Upper lobe of left lung (tissue), 6 donors: ENCODE data around the gene DAZAP1. TPM values are rescaled to one million over a fixed set of nuclear protein-coding genes. Genes with fewer than 3 reads are reported as not detected.

Experiments
- ATAC-seq, 2 donors: fragments of 200-7000 bp; cut with Tn5 transposase; one replicate each; pipeline ENCODE4 v1.9.1; 2022; ENCODE audit warnings: mild to moderate bottlenecking in 2 of 2, moderate library complexity in 2 of 2; ENCODE audit not compliant: low FRiP score in 2 of 2
- DNase-seq, 2 donors: peaks; one replicate each; pipeline ENCODE4 v3.0.0-alpha.2; 2019 to 2020
- H3K27ac ChIP-seq, 4 donors: fragments of 200-600 bp; sonication (generic); one replicate each; pipeline ENCODE4 v1.5.1; 2016 to 2019
- H3K27me3 ChIP-seq, 4 donors: fragments of 200-600 bp; sonication (generic); one replicate each; pipeline ENCODE4 v1.5.1; 2017 to 2019
- H3K36me3 ChIP-seq, 4 donors: fragments of 200-600 bp; sonication (generic); one replicate each; pipeline ENCODE4 v1.5.1; 2016 to 2019
- H3K4me1 ChIP-seq, 4 donors: fragments of 200-600 bp; sonication (generic); one replicate each; pipeline ENCODE4 v1.5.1; 2018 to 2019
- H3K4me3 ChIP-seq, 4 donors: fragments of 200-600 bp; sonication (generic); one replicate each; pipeline ENCODE4 v1.5.1; 2017 to 2019; ENCODE audit warnings: mild to moderate bottlenecking in 2 of 4, moderate library complexity in 1 of 4
- H3K9me3 ChIP-seq, 4 donors: fragments of 200-600 bp; sonication (generic); one replicate each; pipeline ENCODE4 v1.5.1; 2018 to 2019
- CTCF ChIP-seq, 6 experiments: fragments of 450-650 bp in 4 of 6; fragments of 200-600 bp in 2 of 6; sonication (generic) in 2 of 6; IDR thresholded peaks; one replicate each; pipeline ENCODE4 v1.5.1; 2016 to 2019; ENCODE audit warnings: antibody characterized with exemption in 6 of 6
- EP300 ChIP-seq, 4 donors: sonication (generic); formaldehyde crosslinking; IDR thresholded peaks; one replicate each; pipeline ENCODE4 v1.5.1; 2017; ENCODE audit warnings: antibody characterized with exemption in 4 of 4, control low read depth in 2 of 4
- POLR2A ChIP-seq, 4 donors: fragments of 450-650 bp; IDR thresholded peaks; one replicate each; pipeline ENCODE4 v1.5.1; 2016 to 2017; ENCODE audit warnings: antibody characterized with exemption in 4 of 4, mild to moderate bottlenecking in 2 of 4
- POLR2AphosphoS5 ChIP-seq, 2 donors: sonication (generic); formaldehyde crosslinking; IDR thresholded peaks; one replicate each; pipeline ENCODE4 v1.5.1; 2017; ENCODE audit warnings: antibody characterized with exemption in 2 of 2
- WGBS, 2 donors: methylation state at CpG; one replicate each; pipeline ENCODE4 v1.1.5; 2017 to 2018; 5-methylcytosine and 5-hydroxymethylcytosine counted together
- total RNA-seq, 6 donors: library from RNA; depleted of rRNA in 4 of 6; stranded (reverse); fragments of >200 nt in 4 of 6; gene quantifications; one replicate each; pipeline versions ENCODE4 v1.1.0 to v1.2.1, GENCODE V29; 2016 to 2021
- donor health status: DM: no; HTN: no; CAD: no; lungs with moderate emphysema.
- donor health status: DM: no; HTN: yes; CAD: no; lungs with severe emphysema.

DAZAP1 gene
- total RNA-seq = 100 to 1,000 TPM in 1 of 6 donors, 10 to 100 TPM in 5; 38.9 to 107 (median 78.7) TPM

- 1% methylated on average over 15 of the region's 121 CpGs; no CpG with 5 or more reads in 1 of the 2 donors for WGBS, 2 donors
- H3K27ac ChIP-seq = peak within 1 kb of the TSS; percentile 95 to 98 (median 98)
- TF ChIP-seq POLR2AphosphoS5 (IDR thresholded peaks at IDR 0.05) (no peak), POLR2A (IDR thresholded peaks at IDR 0.05) (peak in 2 of 4 donors; percentile 32 to 33), EP300 (IDR thresholded peaks at IDR 0.05) (no peak), CTCF (IDR thresholded peaks at IDR 0.05) (no peak)
- ATAC-seq (peak in 1 of 2 donors; percentile 14), DNase-seq (peak in 1 of 2 donors; percentile 93)
- peak within 1 kb of the TSS; percentile 93 to 100 (median 98) for H3K4me3 ChIP-seq
- peaks cover 42 to 52% (median 45%) of the 10 kb centered on the region in 4 donors for H3K4me1 ChIP-seq
- H3K36me3 ChIP-seq = peaks cover 0 to 10% (median 3%) of the 10 kb centered on the region in 4 donors
- H3K27me3 ChIP-seq = peaks cover 0 to under 1% (median 0%) of the 10 kb centered on the region in 4 donors
- no peaks in the 10 kb centered on the region for H3K9me3 ChIP-seq
Measured at GRCh38 chr19:1407528-1408299, at the start of gene DAZAP1. Gene DAZAP1 (plus strand): TSS chr19:1407586. CDS start chr19:1407774, 188 bp downstream.

GRCh38 chr19:1360126-1360817, 47.1 kb upstream of the DAZAP1 start:
- Histone ChIP-seq H3K4me1 (peaks cover 16 to 48% (median 32%) of the 10 kb centered on the region in 4 donors), H3K36me3 (peaks cover 3 to 79% (median 32%) of the 10 kb centered on the region in 4 donors), H3K27me3 (no peaks in the 10 kb centered on the region), H3K9me3 (no peaks in the 10 kb centered on the region), H3K4me3 (peak overlapping the region in 2 of 4 donors; percentile 27 to 29), H3K27ac (peak overlapping the region; percentile 13 to 49 (median 31))
- 85 to 86% methylated on average over 25 to 30 of the region's 30 CpGs for WGBS, 2 donors
- DNase-seq = no peak
- no peak for ATAC-seq
- TF ChIP-seq POLR2AphosphoS5 (IDR thresholded peaks at IDR 0.05) (no peak), POLR2A (IDR thresholded peaks at IDR 0.05) (no peak), CTCF (IDR thresholded peaks at IDR 0.05) (no peak), EP300 (IDR thresholded peaks at IDR 0.05) (no peak)

GRCh38 chr19:1360818-1361461, 46.4 kb upstream of the DAZAP1 start:
- Histone ChIP-seq H3K4me3 (peak overlapping the region in 3 of 4 donors; percentile 2 to 29 (median 27)), H3K36me3 (peaks cover 3 to 86% (median 37%) of the 10 kb centered on the region in 4 donors), H3K9me3 (no peaks in the 10 kb centered on the region), H3K4me1 (peaks cover 10 to 41% (median 28%) of the 10 kb centered on the region in 4 donors), H3K27me3 (no peaks in the 10 kb centered on the region), H3K27ac (peak overlapping the region; percentile 13 to 49 (median 31))
- peak in 1 of 2 donors; percentile 92 for DNase-seq
- TF ChIP-seq POLR2AphosphoS5 (IDR thresholded peaks at IDR 0.05) (no peak), CTCF (IDR thresholded peaks at IDR 0.05) (no peak), POLR2A (IDR thresholded peaks at IDR 0.05) (no peak), EP300 (IDR thresholded peaks at IDR 0.05) (no peak)
- 57% methylated on average over 28 to 31 of the region's 31 CpGs for WGBS, 2 donors
- peak in 1 of 2 donors; percentile 84 for ATAC-seq

- Histone ChIP-seq H3K4me1 (peaks cover 7 to 33% (median 22%) of the 10 kb centered on the region in 4 donors), H3K36me3 (peaks cover 3 to 94% (median 44%) of the 10 kb centered on the region in 4 donors), H3K27ac (peak overlapping the region in 1 of 4 donors; percentile 28), H3K27me3 (no peaks in the 10 kb centered on the region), H3K9me3 (no peaks in the 10 kb centered on the region), H3K4me3 (peak overlapping the region in 2 of 4 donors; percentile 27 to 29)
- ATAC-seq (peak in 1 of 2 donors; percentile 41), DNase-seq (no peak)
- TF ChIP-seq POLR2AphosphoS5 (IDR thresholded peaks at IDR 0.05) = no peak
- no peak for TF ChIP-seq EP300 (IDR thresholded peaks at IDR 0.05)
- TF ChIP-seq POLR2A (IDR thresholded peaks at IDR 0.05) = no peak
- no peak for TF ChIP-seq CTCF (IDR thresholded peaks at IDR 0.05)
- 75 to 84% methylated on average over 30 of the region's 30 CpGs for WGBS, 2 donors
Measured at GRCh38 chr19:1361601-1362386, 45.6 kb upstream of the DAZAP1 start.
